Right renal cortex interstitium (tissue), 3 donors: ENCODE data around the gene SPATA24. TPM values are rescaled to one million over a fixed set of nuclear protein-coding genes. Genes with fewer than 3 reads are reported as not detected.
"Not testable (repeated sequence)": the region's sequence is repeated elsewhere in the genome, so short reads cannot be mapped to it uniquely, and the experiment has no call there.

ENCODE experiments used
- DNase-seq, 3 donors: peaks; one replicate each; pipeline ENCODE4 v3.0.0-alpha.2; 2013; ENCODE audit warnings: low read depth in 3 of 3, low spot score in 2 of 3
- polyA plus RNA-seq, 3 donors: library from polyadenylated mRNA; unstranded; fragments of 120-200 nt; gene quantifications; one replicate each; pipeline ENCODE4 v1.2.1, GENCODE V29; 2013; ENCODE audit not compliant: insufficient read length in 3 of 3

The SPATA24 gene
- polyA plus RNA-seq, result 10 to 100 TPM; 11.6 to 13.3 (median 12.7) TPM

- peak; percentile 93 to 94 (median 94) for DNase-seq
These were observed at the start of gene SPATA24 for GRCh38 chr5:139403787-139404483. Gene SPATA24, minus strand, starts transcription at chr5:139404089. Its CDS starts 29 bp downstream, at chr5:139404060.

- DNase-seq, result no peak
These were observed 48.2 kb upstream of the SPATA24 start for GRCh38 chr5:139451878-139452660.

GRCh38 chr5:139451176-139451575 lies 47.3 kb upstream of the SPATA24 start:
- DNase-seq, result no peak

- DNase-seq, result no peak
These were observed 43.3 kb upstream of the SPATA24 start for GRCh38 chr5:139446956-139447779.

GRCh38 chr5:139445325-139446170 lies 41.7 kb upstream of the SPATA24 start:
- DNase-seq, result no peak

- no peak for DNase-seq
These were observed 40.1 kb upstream of the SPATA24 start for GRCh38 chr5:139443831-139444453.

GRCh38 chr5:139440416-139440815 lies 36.5 kb upstream of the SPATA24 start:
- DNase-seq, result not testable (repeated sequence)

- DNase-seq, result peak; percentile 86 to 90 (median 87)
These were observed 35.4 kb upstream of the SPATA24 start, which contains the start of gene DNAJC18 for GRCh38 chr5:139439013-139439903. Gene DNAJC18, minus strand, starts transcription at chr5:139439525. Its CDS starts 80 bp downstream, at chr5:139439445.

- no peak for DNase-seq
These were observed 34.8 kb upstream of the SPATA24 start for GRCh38 chr5:139438707-139439012.

- DNase-seq, result no peak
These were observed 31.8 kb upstream of the SPATA24 start for GRCh38 chr5:139435676-139436075.

- no peak for DNase-seq
These were observed 27.8 kb upstream of the SPATA24 start for GRCh38 chr5:139431706-139432105.

GRCh38 chr5:139430015-139430414 lies 26.1 kb upstream of the SPATA24 start:
- no peak for DNase-seq

GRCh38 chr5:139426203-139426885 lies 22.5 kb upstream of the SPATA24 start:
- no peak for DNase-seq

GRCh38 chr5:139425497-139425896 lies 21.6 kb upstream of the SPATA24 start:
- no peak for DNase-seq

- DNase-seq, result peak in 2 of 3 donors; percentile 52 to 65
These were observed 18.5 kb upstream of the SPATA24 start for GRCh38 chr5:139422307-139422893.

GRCh38 chr5:139419226-139420192 lies 15.6 kb upstream of the SPATA24 start:
- no peak for DNase-seq

- DNase-seq, result no peak
These were observed 14.9 kb upstream of the SPATA24 start for GRCh38 chr5:139418793-139419192.
